GM18505 (cell line): ENCODE results near the gene PDZD2.

Source experiments
- ATAC-seq: cut with Tn5 transposase; IDR thresholded peaks from one replicate; pipeline ENCODE4 v1.9.1; 2021; ENCODE audit not compliant: unreplicated experiment
- POLR2A ChIP-seq: IDR thresholded peaks from 4 replicates; pipeline ENCODE4 v1.6.1; 2011; ENCODE audit warnings: borderline replicate concordance; ENCODE audit not compliant: insufficient read depth, insufficient read length; ENCODE audit errors: extremely low read depth

Gene PDZD2

GRCh38 chr5:31918739-31919138, 279.8 kb downstream of the PDZD2 start:
- ATAC-seq = no peak
- no peak for TF ChIP-seq POLR2A

- no peak for ATAC-seq
Measured at GRCh38 chr5:31921852-31922305, 282.9 kb downstream of the PDZD2 start.

GRCh38 chr5:31924005-31924404, 285.1 kb downstream of the PDZD2 start:
- no peak for TF ChIP-seq POLR2A
- no peak for ATAC-seq

More at GRCh38 chr5:31921852-31922305, 282.9 kb downstream of the PDZD2 start:
- no peak for TF ChIP-seq POLR2A

- ATAC-seq = no peak
- TF ChIP-seq POLR2A = no peak
Measured at GRCh38 chr5:31931874-31932273, 292.9 kb downstream of the PDZD2 start.

GRCh38 chr5:31934156-31934555, 295.2 kb downstream of the PDZD2 start:
- no peak for TF ChIP-seq POLR2A
- no peak for ATAC-seq

GRCh38 chr5:31935496-31936369, 296.8 kb downstream of the PDZD2 start:
- ATAC-seq = no peak
- TF ChIP-seq POLR2A = no peak

GRCh38 chr5:31936683-31937082, 297.8 kb downstream of the PDZD2 start:
- no peak for TF ChIP-seq POLR2A
- ATAC-seq = no peak

- no peak for ATAC-seq
- no peak for TF ChIP-seq POLR2A
Measured at GRCh38 chr5:31937226-31937625, 298.3 kb downstream of the PDZD2 start.

- no peak for ATAC-seq
- TF ChIP-seq POLR2A = no peak
Measured at GRCh38 chr5:31937703-31938102, 298.8 kb downstream of the PDZD2 start.

GRCh38 chr5:31939151-31939550, 300.2 kb downstream of the PDZD2 start:
- TF ChIP-seq POLR2A = no peak
- ATAC-seq = no peak

GRCh38 chr5:31941151-31941755, 302.3 kb downstream of the PDZD2 start:
- TF ChIP-seq POLR2A = no peak
- ATAC-seq = no peak

GRCh38 chr5:31942546-31942945, 303.6 kb downstream of the PDZD2 start:
- ATAC-seq = no peak
- TF ChIP-seq POLR2A = no peak

- ATAC-seq = no peak
- TF ChIP-seq POLR2A = no peak
Measured at GRCh38 chr5:31944684-31945445, 305.9 kb downstream of the PDZD2 start.
